ENCODE measurements around the gene LENG9.
A peak's percentile ranks its signal among the peaks of the same experiment; 100 is the strongest.
"Not testable (repeated sequence)": the region's sequence is repeated elsewhere in the genome, so short reads cannot be mapped to it uniquely, and the experiment has no call there.

The LENG9 gene

GRCh38 chr19:54478677-54479266 lies 15.2 kb upstream of the LENG9 start:
- DNase-seq (ENCODE audit: low read depth): no peak

DNA sequence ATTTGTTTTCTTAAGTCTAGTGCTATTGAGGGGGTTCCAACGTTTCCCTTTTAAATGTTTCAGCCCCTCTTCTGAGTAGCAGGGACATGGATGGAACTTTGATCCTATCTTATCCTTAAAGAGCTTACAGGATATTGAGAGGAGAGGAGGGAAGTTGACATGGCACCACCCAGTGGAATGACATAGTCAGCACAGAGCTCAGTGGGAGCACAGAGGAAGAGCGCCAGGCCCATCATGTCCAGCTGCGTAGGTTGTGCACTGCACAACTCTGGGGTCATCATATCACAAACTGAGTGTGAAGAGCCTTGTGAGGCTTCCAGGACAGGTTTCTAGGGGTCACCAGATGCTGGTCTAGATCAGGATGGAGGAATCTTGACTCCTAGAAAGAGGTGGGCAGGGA lies 14.1 kb upstream of the LENG9 start:
- DNase-seq (ENCODE audit: low read depth): no peak

- no peak for DNase-seq (ENCODE audit: low read depth)
Observed at GRCh38 chr19:54475706-54476105, 12.1 kb upstream of the LENG9 start.

- DNase-seq (ENCODE audit: low read depth): no peak
Observed at GRCh38 chr19:54473892-54474372, 10.4 kb upstream of the LENG9 start.

GRCh38 chr19:54473071-54473891 lies 9.7 kb upstream of the LENG9 start, which contains the start of gene CDC42EP5:
CDC42EP5 (minus strand) TSS chr19:54473296; CDS start chr19:54465547, 7,749 bp downstream.
- no peak for DNase-seq (ENCODE audit: low read depth)

- no peak for DNase-seq (ENCODE audit: low read depth)
Observed at GRCh38 chr19:54470991-54471782, 7.6 kb upstream of the LENG9 start.

DNA sequence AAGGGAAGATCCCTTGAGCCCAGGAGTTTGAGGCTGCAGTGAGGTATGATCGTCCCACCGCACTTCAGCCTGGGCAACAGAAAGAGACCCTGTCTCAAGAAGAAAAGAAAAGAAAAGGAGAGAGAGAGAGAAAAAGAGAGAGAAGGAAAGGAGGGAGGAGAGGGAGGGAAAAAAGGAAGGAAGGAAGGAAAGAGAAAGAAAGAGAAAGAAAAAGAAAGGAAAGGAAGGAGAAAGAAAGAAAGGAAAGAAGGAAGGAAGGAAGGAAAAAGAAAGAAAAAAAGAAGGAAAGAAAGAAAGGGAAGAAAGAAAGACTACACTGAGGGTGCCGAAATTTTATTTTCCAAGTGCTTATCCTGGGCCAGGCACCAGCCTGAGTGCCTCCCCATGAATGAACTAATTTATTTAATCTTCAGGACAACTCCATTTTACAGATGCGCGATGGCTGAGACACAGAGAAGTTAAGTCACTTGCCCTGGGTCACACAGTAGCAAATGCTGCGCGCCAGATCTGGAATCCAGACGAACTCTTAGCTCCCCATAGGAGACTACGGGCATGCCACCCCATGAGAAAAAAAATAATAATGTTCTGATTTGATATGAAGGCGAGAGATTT lies 6.8 kb upstream of the LENG9 start:
- DNase-seq (ENCODE audit: low read depth): no peak

DNA sequence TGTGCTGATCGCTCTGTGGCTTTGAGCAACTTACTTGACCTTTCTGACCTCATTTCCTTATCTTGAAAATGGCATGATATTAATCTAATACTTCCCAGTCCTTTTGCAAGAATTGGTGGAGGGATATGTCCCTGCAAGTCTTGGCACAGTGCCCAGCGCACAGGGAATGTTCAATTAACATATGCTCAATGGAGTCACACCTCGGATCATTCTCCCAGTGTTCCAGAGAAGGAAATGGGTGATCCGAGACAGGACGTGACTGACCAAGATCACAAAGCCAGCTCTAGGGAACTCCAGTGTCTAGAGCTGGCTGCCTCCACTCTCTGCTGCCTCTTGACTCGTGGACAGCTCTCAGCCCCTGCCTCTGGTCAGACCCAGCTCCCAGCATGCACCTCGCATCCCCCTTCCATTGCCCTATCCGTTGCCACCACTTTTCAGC lies 5.9 kb upstream of the LENG9 start:
- no peak for DNase-seq (ENCODE audit: low read depth)

DNA sequence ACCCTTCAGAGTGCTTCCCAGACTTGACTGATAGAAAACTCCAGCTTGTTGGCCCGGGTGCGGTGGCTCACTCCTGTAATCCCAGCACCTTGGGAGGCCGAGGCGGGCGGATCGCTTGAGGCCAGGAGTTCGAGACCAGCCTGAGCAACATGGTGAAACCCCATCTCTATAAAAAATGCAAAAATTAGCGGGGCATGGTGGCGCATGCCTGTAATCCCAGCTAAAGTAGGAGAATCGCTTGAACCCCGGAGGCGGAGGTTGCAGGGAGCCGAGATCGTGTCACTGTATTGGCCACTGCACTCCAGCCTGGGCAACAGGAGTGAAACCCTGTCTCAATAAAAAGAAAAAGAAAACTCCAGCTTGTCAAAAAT lies 2.5 kb upstream of the LENG9 start:
- not testable (repeated sequence) for DNase-seq (ENCODE audit: low read depth)

- no peak for DNase-seq (ENCODE audit: low read depth)
Observed at GRCh38 chr19:54465426-54466109, 2.0 kb upstream of the LENG9 start.

- DNase-seq (ENCODE audit: low read depth): peak; percentile 70
Observed at GRCh38 chr19:54464630-54465425, 1.2 kb upstream of the LENG9 start.

DNA sequence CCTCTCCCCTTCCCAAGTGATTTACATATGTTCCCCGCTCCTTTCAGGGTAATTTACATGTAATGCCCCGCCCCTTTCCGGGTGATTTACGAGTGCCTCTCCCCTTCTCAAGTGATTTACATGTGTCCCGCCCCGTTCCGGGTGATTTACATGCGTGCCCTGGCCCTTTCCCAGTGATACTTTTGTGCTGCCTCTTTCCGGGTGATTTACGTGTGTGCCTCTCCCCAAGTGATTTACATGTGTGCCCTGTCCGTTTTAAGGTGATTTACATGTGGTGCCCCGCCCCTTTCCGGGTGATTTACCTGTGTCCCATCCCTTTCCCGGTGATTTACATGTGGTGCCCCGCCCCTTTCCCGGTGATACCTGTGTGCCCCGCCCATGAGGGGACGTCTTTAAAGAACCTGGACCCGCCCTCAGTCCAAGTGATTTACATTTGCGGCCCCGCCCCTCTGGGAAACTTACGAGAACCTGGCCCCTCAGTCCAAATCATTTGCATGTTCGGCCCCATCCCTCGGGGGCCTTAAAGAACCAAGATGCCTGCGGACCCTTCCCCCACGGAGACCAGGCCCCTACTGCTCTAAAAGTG lies 559 bp upstream of the LENG9 start:
- peak; percentile 75 for DNase-seq (ENCODE audit: low read depth)

- DNase-seq (ENCODE audit: low read depth): peak; percentile 47
Observed at GRCh38 chr19:54462655-54463530, 685 bp downstream of the LENG9 start.

DNA sequence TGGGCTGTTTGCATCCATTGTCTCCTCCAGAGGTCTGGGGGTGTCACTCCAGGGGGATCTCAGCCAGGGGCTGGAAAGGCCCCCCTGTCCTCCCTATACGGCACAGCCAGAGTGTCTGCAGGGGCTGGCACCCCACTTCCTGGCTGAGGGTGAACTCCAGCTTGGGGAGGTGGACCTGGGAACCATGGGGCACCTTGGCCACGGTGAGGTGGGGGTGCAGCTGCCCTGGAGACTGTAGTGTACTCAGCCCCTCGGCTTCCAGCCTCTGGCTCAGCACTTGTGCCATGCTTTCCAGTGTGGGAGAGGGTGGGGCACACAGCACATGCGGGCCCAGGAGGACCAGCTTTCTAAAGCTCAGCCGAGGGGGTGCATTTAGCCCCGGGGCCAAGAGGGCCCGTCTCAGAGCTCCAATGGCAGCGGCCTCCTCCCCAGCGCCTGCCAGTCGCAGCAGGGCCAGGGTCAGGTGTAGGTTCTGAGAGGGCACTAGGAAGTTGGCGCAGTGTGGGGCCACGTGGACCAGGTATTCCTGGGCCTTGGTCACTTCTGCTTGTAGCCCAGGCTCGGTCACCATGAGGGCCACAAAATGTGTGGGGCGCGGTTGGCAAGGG lies 1.4 kb downstream of the LENG9 start:
- DNase-seq (ENCODE audit: low read depth): no peak

DNA sequence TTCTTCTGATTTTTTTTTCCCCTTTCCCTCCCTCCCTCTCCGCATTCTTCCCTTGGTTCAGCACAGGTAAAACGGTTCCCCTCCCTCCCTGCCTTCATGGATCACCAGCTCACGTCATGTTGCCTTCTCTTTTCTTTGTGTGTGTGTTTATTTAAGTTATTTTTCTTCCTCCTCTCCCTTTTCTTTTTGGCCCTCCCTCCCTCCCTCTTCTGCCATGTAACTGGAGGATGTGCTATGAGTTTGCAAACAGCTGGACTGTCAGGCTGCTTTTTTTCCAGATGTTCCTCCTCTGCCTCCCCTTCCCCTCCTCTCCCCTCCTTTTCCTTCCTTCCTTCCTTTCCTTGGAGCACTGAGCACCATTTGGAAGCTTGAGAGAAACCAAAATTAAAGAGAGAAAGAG lies 2.0 kb downstream of the LENG9 start:
- DNase-seq (ENCODE audit: low read depth): no peak

DNA sequence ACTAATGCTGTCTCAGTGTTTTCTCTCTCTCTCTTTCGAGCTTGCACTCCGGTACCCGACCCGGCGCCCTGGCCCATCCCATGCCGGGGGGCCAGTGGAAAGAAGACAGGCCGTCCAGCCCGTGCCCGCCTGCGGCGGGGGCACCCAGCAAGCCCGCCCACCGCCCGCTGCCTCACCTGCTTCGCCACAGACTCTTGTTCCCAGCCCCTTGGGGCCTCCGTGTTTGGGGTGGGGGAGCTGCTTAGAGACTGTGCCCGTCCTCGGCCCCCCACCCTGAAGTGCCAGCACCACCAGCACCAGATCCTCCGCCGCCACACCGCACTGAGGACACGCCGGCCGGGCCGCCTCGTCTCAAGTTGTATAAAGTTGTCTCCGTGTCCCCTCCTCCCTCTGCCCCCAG lies 2.4 kb downstream of the LENG9 start:
- no peak for DNase-seq (ENCODE audit: low read depth)

- no peak for DNase-seq (ENCODE audit: low read depth)
Observed at GRCh38 chr19:54460230-54461005, 3.2 kb downstream of the LENG9 start.
